SU-DHL-6 (cell line): ENCODE results near the gene ZNF488.

Source experiments
- EZH2phosphoT487 ChIP-seq: fragments of 200-600 bp; sonication (generic), shearing (Covaris generic); conservative IDR thresholded peaks from 2 replicates; pipeline ENCODE4 v1.6.1; 2018; ENCODE audit warnings: mild to moderate bottlenecking, antibody characterized with exemption, low read length, moderate library complexity, mixed read lengths
- TF ChIP-seq, protein P1 (sequence below): fragments of 200-600 bp; sonication (generic); IDR thresholded peaks from one replicate; pipeline ENCODE4 v1.5.1; 2017; ENCODE audit warnings: antibody characterized with exemption, mild to moderate bottlenecking, low read length, moderate library complexity; ENCODE audit not compliant: insufficient read depth, poor library complexity, severe bottlenecking

DNA sequence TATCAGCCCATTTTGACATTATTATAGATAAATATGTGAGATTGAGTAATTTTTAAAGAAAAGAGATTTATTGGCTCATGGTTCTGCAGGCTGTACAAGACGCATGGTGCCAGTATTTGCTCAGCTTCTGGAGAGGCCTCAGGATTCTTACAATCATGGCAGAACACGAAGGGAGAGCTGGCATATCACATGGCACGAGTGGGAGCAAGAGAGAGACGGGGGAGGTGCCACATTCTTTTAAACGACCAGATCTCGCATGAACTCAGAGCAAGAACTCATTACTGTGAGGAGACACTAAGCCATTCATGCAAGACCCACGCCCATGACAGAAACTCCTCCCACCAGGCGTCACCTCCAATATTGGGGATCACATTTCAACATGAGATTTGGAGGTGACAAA lies 40.1 kb upstream of the ZNF488 start:
- TF ChIP-seq EZH2phosphoT487: no peak
- TF ChIP-seq, protein P1, sequence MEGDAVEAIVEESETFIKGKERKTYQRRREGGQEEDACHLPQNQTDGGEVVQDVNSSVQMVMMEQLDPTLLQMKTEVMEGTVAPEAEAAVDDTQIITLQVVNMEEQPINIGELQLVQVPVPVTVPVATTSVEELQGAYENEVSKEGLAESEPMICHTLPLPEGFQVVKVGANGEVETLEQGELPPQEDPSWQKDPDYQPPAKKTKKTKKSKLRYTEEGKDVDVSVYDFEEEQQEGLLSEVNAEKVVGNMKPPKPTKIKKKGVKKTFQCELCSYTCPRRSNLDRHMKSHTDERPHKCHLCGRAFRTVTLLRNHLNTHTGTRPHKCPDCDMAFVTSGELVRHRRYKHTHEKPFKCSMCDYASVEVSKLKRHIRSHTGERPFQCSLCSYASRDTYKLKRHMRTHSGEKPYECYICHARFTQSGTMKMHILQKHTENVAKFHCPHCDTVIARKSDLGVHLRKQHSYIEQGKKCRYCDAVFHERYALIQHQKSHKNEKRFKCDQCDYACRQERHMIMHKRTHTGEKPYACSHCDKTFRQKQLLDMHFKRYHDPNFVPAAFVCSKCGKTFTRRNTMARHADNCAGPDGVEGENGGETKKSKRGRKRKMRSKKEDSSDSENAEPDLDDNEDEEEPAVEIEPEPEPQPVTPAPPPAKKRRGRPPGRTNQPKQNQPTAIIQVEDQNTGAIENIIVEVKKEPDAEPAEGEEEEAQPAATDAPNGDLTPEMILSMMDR: no peak
